Thyroid gland (tissue), 4 donors: Measurements from ENCODE around the gene SKI. TPM values are rescaled to one million over a fixed set of nuclear protein-coding genes. Genes with fewer than 3 reads are reported as not detected.

Experiments used
- DNase-seq, 2 donors: peaks; one replicate each; pipeline ENCODE4 v3.0.0-alpha.2; 2019
- H3K27ac ChIP-seq, 3 donors: fragments of 200-600 bp; sonication (generic); 1 replicate in 2 of 3; 2 replicates in 1 of 3; pipeline ENCODE4 v1.5.1; 2016 to 2019; ENCODE audit warnings: mild to moderate bottlenecking in 1 of 3, moderate library complexity in 1 of 3
- H3K27me3 ChIP-seq: fragments of 200-600 bp; sonication (generic); one replicate; pipeline ENCODE4 v1.5.1; 2019
- H3K36me3 ChIP-seq, 2 donors: fragments of 200-600 bp; sonication (generic); one replicate each; pipeline ENCODE4 v1.5.1; 2016 to 2019
- H3K4me1 ChIP-seq, 2 donors: fragments of 200-600 bp; sonication (generic); one replicate each; pipeline ENCODE4 v1.5.1; 2017 to 2019
- H3K4me3 ChIP-seq, 3 donors: fragments of 200-600 bp; sonication (generic); replicated peaks in 1 of 3; 1 replicate in 2 of 3; 2 replicates in 1 of 3; pipeline ENCODE4 v1.5.1; 2016; ENCODE audit warnings: mild to moderate bottlenecking in 1 of 3
- H3K9me3 ChIP-seq: fragments of 200-600 bp; sonication (generic); one replicate; pipeline ENCODE4 v1.5.1; 2017
- POLR2A ChIP-seq, 2 donors: fragments of 450-650 bp; IDR thresholded peaks; one replicate each; pipeline ENCODE4 v1.6.1; 2017; ENCODE audit warnings: antibody characterized with exemption in 2 of 2, mild to moderate bottlenecking in 2 of 2, moderate library complexity in 1 of 2
- WGBS, 2 donors: methylation state at CpG; one replicate each; pipeline ENCODE4 v1.1.5; 2017; 5-methylcytosine and 5-hydroxymethylcytosine counted together
- intact Hi-C: fragments of 100-400 bp; cut with DNase I; formaldehyde crosslinking; loops from one replicate; pipeline ENCODE4 v1.15.1; 2023
- total RNA-seq, 4 donors: library from RNA; depleted of rRNA; stranded (reverse); fragments of >200 nt; gene quantifications; one replicate each; pipeline ENCODE4 v1.2.3, GENCODE V29; 2016
- TF ChIP-seq, protein P1 (sequence below), 6 experiments: fragments of 200-600 bp in 3 of 6; fragments of 450-650 bp in 3 of 6; sonication (generic) in 3 of 6; IDR thresholded peaks; one replicate each; pipeline ENCODE4 v1.5.1; 2016 to 2019; ENCODE audit warnings: antibody characterized with exemption in 6 of 6, mild to moderate bottlenecking in 2 of 6, inconsistent platforms in 1 of 6, moderate library complexity in 1 of 6

Gene SKI
- total RNA-seq, 4 donors from 2014 or later = 31.4 to 59.6 (median 39.9) TPM

- WGBS, 2 donors = 87 to 100% methylated on average over 1 to 21 of the region's 24 CpGs
- H3K4me1 ChIP-seq = peaks cover 33 to 35% of the 10 kb centered on the region in 2 donors
Measured at GRCh38 chr1:2302292-2302925, 74.3 kb downstream of the SKI start.

GRCh38 chr1:2303016-2303775 lies 75.1 kb downstream of the SKI start:
- 90 to 91% methylated on average over 30 to 34 of the region's 35 CpGs for WGBS, 2 donors
- no peak overlapping the region for H3K4me3 ChIP-seq
- H3K9me3 ChIP-seq = no peaks in the 10 kb centered on the region
- no peaks in the 10 kb centered on the region for H3K27me3 ChIP-seq
- peaks cover 46 to 48% of the 10 kb centered on the region in 2 donors for H3K36me3 ChIP-seq
- no peak for DNase-seq
- TF ChIP-seq, protein P1, sequence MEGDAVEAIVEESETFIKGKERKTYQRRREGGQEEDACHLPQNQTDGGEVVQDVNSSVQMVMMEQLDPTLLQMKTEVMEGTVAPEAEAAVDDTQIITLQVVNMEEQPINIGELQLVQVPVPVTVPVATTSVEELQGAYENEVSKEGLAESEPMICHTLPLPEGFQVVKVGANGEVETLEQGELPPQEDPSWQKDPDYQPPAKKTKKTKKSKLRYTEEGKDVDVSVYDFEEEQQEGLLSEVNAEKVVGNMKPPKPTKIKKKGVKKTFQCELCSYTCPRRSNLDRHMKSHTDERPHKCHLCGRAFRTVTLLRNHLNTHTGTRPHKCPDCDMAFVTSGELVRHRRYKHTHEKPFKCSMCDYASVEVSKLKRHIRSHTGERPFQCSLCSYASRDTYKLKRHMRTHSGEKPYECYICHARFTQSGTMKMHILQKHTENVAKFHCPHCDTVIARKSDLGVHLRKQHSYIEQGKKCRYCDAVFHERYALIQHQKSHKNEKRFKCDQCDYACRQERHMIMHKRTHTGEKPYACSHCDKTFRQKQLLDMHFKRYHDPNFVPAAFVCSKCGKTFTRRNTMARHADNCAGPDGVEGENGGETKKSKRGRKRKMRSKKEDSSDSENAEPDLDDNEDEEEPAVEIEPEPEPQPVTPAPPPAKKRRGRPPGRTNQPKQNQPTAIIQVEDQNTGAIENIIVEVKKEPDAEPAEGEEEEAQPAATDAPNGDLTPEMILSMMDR (IDR thresholded peaks at IDR 0.05) = no peak
- no peak for TF ChIP-seq POLR2A (IDR thresholded peaks at IDR 0.05)
- peaks cover 33 to 35% of the 10 kb centered on the region in 2 donors for H3K4me1 ChIP-seq
- no peak overlapping the region for H3K27ac ChIP-seq
- intact Hi-C loops = no loop called here

More at GRCh38 chr1:2302292-2302925, 74.3 kb downstream of the SKI start:
- no peaks in the 10 kb centered on the region for H3K9me3 ChIP-seq
- peaks cover 38 to 40% of the 10 kb centered on the region in 2 donors for H3K36me3 ChIP-seq
- no peak for TF ChIP-seq POLR2A (IDR thresholded peaks at IDR 0.05)
- TF ChIP-seq, protein P1 (IDR thresholded peaks at IDR 0.05) = no peak
- H3K27ac ChIP-seq = peak overlapping the region in 1 of 3 donors; percentile 79
- no peak overlapping the region for H3K4me3 ChIP-seq
- intact Hi-C loops = no loop called here
- no peaks in the 10 kb centered on the region for H3K27me3 ChIP-seq
- no peak for DNase-seq

DNA sequence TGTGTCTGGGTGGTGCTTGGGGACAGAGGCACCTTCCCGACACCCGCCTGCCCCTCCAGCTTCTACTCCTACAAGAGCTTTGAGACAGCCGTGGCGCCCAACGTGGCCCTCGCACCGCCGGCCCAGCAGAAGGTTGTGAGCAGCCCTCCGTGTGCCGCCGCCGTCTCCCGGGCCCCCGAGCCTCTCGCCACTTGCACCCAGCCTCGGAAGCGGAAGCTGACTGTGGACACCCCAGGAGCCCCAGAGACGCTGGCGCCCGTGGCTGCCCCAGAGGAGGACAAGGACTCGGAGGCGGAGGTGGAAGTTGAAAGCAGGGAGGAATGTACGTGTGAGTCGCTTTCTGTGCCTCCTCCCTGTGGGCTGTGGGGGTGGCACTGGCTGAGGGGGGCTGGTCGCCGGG lies 75.7 kb downstream of the SKI start:
- H3K4me1 ChIP-seq = peaks cover 29 to 31% of the 10 kb centered on the region in 2 donors

GRCh38 chr1:2304282-2304681 lies 76.2 kb downstream of the SKI start:
- Histone ChIP-seq H3K27me3 (no peaks in the 10 kb centered on the region), H3K4me1 (peaks cover 24 to 26% of the 10 kb centered on the region in 2 donors), H3K27ac (no peak overlapping the region), H3K9me3 (no peaks in the 10 kb centered on the region), H3K36me3 (peaks cover 55 to 56% of the 10 kb centered on the region in 2 donors), H3K4me3 (no peak overlapping the region)
- no peak for DNase-seq
- 92 to 97% methylated on average over 19 to 22 of the region's 22 CpGs for WGBS, 2 donors
- intact Hi-C loops = no loop called here
- TF ChIP-seq POLR2A (IDR thresholded peaks at IDR 0.05) = no peak
- TF ChIP-seq, protein P1 (IDR thresholded peaks at IDR 0.05) = no peak

More for the DNA sequence above, 75.7 kb downstream of the SKI start:
- H3K9me3 ChIP-seq = no peaks in the 10 kb centered on the region
- intact Hi-C loops = no loop called here
- H3K4me3 ChIP-seq = no peak overlapping the region
- WGBS, 2 donors = 95% methylated on average over 26 of the region's 26 CpGs; no CpG with 5 or more reads in 1 of the 2 donors
- DNase-seq = no peak
- no peak overlapping the region for H3K27ac ChIP-seq
- TF ChIP-seq, protein P1 (IDR thresholded peaks at IDR 0.05) = no peak
- no peak for TF ChIP-seq POLR2A (IDR thresholded peaks at IDR 0.05)
- H3K27me3 ChIP-seq = no peaks in the 10 kb centered on the region
- peaks cover 51 to 54% of the 10 kb centered on the region in 2 donors for H3K36me3 ChIP-seq
